BE2C (cell line): ENCODE measurements around the gene SGMS1.
A peak's percentile ranks its signal among the peaks of the same experiment; 100 is the strongest.

Experiments
- DNase-seq: peaks from one replicate; pipeline ENCODE4 v3.0.0-alpha.2; 2020
- H3K27me3 ChIP-seq: fragments of 250-450 bp; sonication (Bioruptor Pico); 2 replicates; pipeline ENCODE4 v1.5.1; 2020; ENCODE audit warnings: mild to moderate bottlenecking
- H3K36me3 ChIP-seq: fragments of 250-450 bp; sonication (Bioruptor Pico); 2 replicates; pipeline ENCODE4 v1.5.1; 2020; ENCODE audit warnings: mild to moderate bottlenecking
- H3K4me1 ChIP-seq: fragments of 250-450 bp; sonication (Bioruptor Pico); 2 replicates; pipeline ENCODE4 v1.5.1; 2020
- H3K4me3 ChIP-seq: 2 replicates; pipeline ENCODE4 v1.5.1; 2011; ENCODE audit warnings: low read depth, low read length
- H3K9me3 ChIP-seq: fragments of 250-450 bp; sonication (Bioruptor Pico); 2 replicates; pipeline ENCODE4 v1.5.1; 2020
- CTCF ChIP-seq: IDR thresholded peaks from 2 replicates; pipeline ENCODE4 v1.5.1; 2012; ENCODE audit warnings: mild to moderate bottlenecking, low read depth, low read length

The SGMS1 gene

GRCh38 chr10:50560370-50560769 lies 63.4 kb downstream of the SGMS1 start:
- H3K4me3 ChIP-seq = no peak overlapping the region
- TF ChIP-seq CTCF = no peak
- DNase-seq = no peak
- H3K36me3 ChIP-seq = no peaks in the 10 kb centered on the region
- peaks cover 27% of the 10 kb centered on the region for H3K4me1 ChIP-seq
- no peaks in the 10 kb centered on the region for H3K9me3 ChIP-seq
- H3K27me3 ChIP-seq = no peaks in the 10 kb centered on the region

- H3K9me3 ChIP-seq = no peaks in the 10 kb centered on the region
- peaks cover 25% of the 10 kb centered on the region for H3K4me1 ChIP-seq
- H3K36me3 ChIP-seq = no peaks in the 10 kb centered on the region
- H3K27me3 ChIP-seq = no peaks in the 10 kb centered on the region
- TF ChIP-seq CTCF = no peak
- H3K4me3 ChIP-seq = no peak overlapping the region
- peak; percentile 11 for DNase-seq
Observed at GRCh38 chr10:50558371-50558770, 65.4 kb downstream of the SGMS1 start.

- H3K4me3 ChIP-seq = no peak overlapping the region
- no peak for DNase-seq
- no peaks in the 10 kb centered on the region for H3K27me3 ChIP-seq
- H3K4me1 ChIP-seq = peaks cover 25% of the 10 kb centered on the region
- H3K9me3 ChIP-seq = no peaks in the 10 kb centered on the region
- no peaks in the 10 kb centered on the region for H3K36me3 ChIP-seq
- TF ChIP-seq CTCF = no peak
Observed at GRCh38 chr10:50557130-50557682, 66.5 kb downstream of the SGMS1 start.

GRCh38 chr10:50556237-50557120 lies 67.3 kb downstream of the SGMS1 start:
- H3K4me3 ChIP-seq = no peak overlapping the region
- no peaks in the 10 kb centered on the region for H3K9me3 ChIP-seq
- H3K4me1 ChIP-seq = peaks cover 25% of the 10 kb centered on the region
- no peak for TF ChIP-seq CTCF
- DNase-seq = no peak
- no peaks in the 10 kb centered on the region for H3K27me3 ChIP-seq
- no peaks in the 10 kb centered on the region for H3K36me3 ChIP-seq

GRCh38 chr10:50554995-50555568 lies 68.7 kb downstream of the SGMS1 start:
- H3K9me3 ChIP-seq = no peaks in the 10 kb centered on the region
- no peak overlapping the region for H3K4me3 ChIP-seq
- DNase-seq = peak; percentile 21
- H3K27me3 ChIP-seq = no peaks in the 10 kb centered on the region
- TF ChIP-seq CTCF = peak; percentile 17; the same call in 1 of the 2 replicates
- peaks cover 28% of the 10 kb centered on the region for H3K4me1 ChIP-seq
- no peaks in the 10 kb centered on the region for H3K36me3 ChIP-seq
